UCSD-AML1 (cell line): ENCODE measurements around the gene RPL27A.

Experiments used
- DNase-seq: peaks from one replicate; lab custom pipeline; 2025; ENCODE audit not compliant: unreplicated experiment; lab: John Stamatoyannopoulos, UW

RPL27A gene

DNA sequence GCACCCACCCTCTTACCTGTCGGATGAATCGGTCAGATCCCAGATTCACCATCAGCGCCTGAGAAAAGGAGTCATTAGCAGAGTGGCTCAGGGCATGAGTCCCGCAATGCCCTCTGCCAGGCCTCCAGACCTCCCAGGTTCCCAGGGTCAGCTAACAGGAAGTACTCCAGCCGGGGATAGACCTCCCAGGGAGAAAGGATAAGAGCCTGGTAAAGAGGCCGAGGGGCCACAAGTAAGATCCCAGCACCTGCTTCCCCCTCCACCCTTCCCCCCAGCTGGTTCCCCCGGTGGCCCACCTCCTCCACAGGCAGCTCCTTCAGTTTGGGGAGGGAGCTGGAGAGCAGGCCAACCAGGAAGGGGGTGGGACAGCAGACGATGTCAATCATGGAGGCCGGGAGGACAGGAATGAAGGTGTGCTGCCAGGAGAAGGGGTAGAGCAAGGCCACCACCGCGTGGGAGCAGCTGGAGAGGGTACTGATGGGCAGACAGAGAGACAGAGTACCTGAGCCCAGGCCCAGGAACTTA is 16.4 kb downstream of the RPL27A start:
- no peak for DNase-seq

DNA sequence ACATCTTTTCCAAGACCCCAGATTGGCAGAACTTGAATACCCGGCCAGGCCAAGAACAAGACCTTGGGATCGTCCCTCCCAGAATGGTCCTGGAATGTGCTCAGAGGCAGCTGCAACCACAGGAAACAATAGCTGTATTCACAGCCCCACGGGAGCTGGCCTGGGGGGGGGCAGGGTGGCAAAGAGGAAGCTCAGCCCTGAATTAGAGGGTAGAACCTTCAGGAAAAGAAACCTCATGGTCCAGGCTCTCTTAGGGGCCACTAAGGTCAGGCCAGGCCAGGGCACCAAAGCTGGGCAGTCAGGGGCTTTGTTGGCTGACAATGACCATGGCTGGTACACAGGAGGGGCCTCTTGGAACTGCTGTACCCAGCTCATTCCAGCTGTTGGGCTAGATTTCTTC is 17.3 kb downstream of the RPL27A start:
- peak; percentile 63 for DNase-seq

DNA sequence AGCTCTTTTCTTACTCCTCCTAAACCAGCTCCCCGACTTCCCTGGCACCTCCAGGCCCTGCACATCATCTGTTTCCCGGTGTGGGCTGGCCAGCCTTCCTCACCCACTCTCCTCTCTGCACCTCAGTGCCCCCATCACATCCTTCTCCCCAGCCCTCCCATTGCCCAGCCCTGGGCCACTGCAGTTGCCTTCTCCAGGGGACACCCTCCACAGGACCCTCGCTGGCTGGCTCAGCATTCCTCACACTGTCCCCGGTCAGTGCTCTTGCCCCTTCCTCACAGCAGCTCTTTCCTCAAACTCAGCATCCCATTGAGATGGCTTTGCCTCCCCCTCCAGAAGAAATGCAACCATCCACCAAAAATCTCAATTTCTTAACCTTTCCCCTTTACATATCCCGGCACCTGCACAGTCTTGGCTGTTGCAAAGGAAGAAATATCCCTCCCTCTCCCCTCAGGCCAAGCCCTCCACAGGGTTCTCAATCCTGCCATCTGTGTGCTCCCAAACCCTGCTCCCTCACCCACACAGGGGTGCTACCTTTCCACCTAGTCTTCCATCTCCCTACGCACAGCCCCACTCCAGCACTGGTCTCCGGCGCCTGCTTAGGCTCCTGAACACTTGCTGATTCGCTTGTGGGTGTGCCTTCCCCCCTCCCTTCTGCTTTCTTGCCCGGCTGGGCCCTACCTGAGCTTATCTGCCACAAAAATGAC is 19.5 kb downstream of the RPL27A start:
- DNase-seq, result no peak

DNA sequence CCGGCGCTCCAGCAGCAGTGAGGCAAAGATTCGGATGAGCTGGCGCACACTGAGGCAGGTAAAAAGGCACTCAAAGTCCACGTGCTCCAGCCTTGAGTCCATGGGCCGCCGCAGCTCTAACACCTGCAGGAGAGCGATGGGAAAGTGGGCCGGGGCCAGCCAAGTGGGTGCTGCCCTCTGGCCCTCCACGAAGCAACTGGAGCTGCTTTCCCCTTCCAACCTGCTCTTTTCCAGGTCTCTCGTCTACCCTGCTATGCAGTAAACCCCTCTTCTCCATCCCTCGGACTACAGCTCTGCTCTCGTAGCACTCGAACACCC is 20.0 kb downstream of the RPL27A start:
- DNase-seq, result no peak

DNA sequence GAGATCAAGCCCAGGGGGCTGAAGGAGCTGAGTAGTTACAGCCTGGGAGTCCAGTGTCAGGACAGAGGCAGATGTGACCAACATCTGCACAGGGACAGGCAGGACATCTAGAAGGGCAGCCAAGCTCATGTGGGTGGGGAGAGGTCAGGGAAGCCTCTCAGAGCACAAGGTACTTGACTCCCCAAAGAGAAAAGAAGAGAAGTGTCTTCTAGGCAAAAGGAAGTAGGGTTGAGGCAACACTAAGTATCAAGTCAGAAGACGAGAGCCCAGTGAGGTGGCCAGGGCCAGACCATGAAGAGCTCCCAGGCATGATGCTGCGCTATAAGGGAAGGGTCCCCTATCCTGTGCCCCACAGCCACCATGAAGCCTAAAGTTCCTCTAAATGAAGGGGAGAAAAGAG is 21.5 kb downstream of the RPL27A start:
- no peak for DNase-seq

DNA sequence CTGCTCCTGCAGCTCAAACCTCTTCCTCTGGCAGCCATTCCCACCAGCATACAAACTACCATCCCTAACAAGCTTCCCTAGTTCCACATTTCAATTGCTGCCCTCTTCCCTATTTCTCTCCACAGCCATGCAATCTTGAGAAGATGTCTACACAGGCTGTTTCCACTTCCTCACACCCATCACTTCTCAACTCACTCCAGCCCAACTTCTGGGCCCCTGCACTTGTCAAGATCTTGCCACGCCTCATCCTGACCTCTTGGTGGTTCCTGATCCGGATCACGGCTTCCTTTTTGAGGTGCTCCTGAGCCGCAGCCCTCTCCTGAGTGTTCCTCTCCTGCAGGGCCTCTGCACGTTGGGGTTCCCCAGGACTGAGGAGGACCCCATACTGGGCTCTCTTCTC is 22.6 kb downstream of the RPL27A start:
- DNase-seq, result peak; percentile 39

DNA sequence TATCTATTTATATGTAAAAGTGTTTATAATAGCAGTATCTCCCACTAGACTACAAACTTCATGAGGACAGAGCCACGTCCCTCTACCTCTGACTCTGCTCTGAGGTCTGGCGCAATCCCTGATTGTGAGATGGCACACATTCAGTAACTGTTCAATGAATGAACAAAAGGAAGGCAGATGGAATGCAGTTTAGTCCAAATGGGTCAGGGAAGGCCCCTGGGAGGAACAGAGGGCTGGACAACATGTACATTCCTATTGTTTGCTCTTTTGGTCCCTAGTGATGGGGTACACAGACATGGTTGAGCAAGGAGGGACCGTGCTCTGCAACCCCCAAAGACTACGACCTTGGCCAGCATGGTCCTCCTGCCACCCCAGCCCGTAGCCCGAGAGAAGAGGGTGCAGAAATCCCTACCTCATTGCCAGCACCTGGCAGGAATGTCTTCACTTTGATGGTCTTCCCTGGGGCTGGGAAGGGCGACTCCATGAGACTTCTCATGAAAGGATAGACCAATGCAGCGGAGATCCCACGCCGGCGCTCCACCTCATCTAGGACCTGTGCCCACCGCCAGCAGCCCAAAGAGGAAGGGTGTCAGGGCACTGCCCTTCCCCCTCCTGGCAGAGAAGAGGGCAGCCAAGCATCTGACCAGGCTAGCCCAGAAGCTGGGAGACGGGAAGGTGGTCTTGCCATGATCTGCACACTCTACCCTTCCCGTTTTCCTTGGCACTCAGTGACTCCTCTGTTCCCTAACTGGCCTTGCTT is 24.3 kb downstream of the RPL27A start:
- DNase-seq, result no peak

DNA sequence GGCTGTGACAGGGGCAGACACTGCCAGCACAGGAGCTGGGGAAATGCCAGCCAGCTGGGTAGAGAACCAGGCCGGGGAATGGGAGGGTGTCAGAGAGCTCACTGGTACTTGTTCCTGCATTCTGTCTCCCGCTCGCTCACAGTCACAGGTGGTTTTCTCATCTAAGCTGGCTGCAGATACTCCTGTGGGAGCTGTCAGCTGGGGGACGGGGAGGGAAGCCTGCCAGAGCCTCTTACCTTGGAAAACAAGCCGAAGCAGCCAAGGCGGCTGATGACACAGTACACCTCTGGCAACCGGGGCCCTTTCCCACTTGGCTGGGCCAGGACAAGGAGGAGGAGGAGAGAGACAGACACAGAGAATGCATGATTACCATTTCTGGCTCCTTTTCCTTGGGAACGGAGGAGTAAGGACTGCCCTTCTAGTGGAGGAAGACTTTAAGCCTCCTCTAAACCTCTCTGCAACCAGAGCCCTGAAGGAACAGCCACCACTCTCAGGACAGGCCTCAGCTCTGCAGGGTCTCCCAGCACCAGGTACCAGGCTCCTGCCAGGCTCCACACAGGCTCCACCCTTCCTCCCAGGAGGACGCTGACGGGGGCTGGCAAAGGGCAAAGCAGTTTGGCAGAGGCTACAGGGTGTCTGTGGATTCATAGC is 25.1 kb downstream of the RPL27A start:
- no peak for DNase-seq

DNA sequence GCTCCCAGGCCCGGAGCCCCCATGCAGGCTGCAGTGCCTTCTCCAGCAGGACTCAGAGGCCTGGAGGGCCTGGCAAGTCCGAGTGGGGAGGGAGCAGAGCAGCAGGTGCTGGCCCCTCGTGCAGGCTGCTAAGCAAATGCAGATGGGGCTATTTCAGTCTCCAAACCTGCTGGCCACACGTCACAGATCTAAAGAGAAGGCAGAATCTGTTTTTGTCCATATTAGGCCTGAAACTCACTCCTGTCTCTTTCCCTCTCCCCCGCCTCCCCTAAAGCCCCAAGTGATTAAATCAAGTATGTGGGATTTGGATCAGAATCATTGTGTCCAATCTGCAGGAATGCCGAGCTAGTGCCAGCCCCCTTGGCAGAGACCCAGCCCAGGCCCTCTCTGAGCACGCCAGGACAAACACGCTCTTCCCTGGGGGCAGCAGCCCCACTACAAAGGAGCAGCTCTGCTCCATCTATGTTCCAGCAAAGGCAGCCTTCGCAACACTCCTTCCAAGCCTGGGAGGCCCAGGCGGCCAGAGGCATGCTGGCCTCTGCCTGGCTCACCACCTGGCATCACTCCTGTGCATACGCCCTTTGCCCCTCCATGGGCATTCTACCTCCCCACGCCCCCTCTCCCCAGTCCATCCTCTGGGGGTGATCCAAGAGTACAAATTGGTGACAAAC is 26.5 kb downstream of the RPL27A start:
- DNase-seq, result no peak

DNA sequence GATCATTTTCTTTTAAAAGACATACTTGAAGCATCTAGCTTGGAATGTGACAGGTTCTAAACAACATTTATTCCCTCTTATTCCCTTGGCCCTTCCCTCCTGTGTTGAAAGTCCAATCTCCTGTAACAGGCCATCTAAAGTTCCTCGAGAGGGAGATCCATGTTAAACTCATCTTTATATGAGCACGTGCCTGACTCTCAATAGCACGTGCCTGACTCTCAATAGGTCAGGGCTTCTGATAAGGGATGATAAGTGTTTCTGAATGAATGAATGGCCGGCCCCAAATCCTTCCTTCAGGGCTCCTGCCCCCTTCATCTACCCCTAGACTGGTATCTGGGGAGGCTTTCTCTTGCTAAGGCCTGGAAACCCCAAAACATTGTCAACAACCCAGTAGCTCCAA is 27.2 kb downstream of the RPL27A start:
- no peak for DNase-seq

DNA sequence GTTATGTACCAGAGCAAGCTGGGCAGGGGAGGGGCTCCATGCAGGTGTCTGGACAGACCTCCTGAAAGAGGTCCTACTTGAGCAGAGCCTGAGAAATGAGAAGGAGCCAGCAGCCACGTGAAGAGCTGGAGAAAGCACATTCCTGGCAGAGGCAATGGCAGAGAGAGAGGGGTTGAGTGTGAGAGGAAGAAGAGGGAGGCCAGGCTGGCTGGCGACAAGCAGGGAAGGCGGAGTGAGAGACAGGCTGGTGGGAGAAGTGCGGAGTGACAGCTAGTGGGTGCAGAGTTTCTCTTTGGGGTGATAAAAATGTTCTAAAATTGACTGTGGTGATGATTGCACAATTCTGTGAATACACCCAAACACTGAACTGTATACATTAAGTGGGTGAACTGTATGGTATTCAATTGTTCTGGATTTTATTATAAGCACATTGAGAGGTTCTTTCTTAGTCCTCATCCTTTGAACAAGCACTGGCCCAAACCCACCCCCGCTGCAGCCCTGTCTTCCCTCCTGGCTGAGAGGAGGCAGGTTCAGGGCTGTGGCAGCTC is 29.4 kb downstream of the RPL27A start:
- DNase-seq, result no peak

DNA sequence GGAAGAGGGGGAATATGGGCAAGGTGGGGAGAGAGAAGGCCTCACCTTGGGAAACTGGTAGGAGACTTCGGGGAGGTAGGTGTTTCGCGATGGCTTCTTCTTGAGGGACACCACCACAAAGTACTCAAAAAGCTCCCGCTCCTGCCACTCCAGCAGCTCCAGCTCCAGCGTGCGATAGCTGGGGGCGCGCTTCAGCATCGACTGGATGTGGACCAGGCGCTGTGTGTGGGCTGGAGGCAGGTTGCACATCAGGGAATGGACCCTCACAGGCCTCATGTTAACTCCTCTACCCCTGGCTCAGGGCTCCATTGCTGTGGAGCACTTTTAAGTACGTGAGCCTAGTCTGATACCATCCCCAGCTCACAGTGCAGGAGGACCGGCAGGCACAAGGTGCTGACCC is 29.9 kb downstream of the RPL27A start:
- DNase-seq, result no peak

DNA sequence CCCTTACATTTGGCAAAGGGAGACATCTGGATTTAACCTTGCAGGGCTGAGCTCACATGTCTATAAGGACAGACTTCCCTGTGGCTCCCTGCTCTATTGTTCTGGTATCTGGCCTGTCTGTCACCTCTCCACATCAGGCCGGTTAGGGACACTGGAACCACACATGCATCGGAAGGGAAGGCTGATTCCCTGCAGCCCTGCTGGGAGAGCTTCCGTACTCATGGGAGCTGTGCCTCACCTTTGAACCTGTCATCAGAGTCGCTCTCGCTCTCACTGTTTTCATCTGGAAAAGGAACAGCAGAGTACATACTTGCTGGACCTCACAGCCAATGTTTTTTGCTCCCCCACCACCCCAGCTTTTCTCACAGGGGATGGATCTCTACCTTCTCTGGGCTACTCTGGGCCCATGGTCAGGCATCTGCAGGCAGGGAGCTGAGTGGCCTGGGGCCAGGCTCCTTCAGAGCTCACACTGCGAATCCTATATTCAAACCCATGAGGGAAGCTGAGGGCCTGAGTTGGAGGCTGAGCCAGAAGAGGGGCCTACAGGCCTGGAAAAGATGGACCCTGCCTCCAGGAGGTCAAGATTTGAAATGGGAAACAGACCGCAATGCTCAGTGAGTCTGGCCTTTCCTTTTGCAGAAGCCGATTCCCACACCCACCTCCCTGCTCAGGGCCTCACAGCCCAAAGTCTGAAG is 31.3 kb downstream of the RPL27A start:
- no peak for DNase-seq

DNA sequence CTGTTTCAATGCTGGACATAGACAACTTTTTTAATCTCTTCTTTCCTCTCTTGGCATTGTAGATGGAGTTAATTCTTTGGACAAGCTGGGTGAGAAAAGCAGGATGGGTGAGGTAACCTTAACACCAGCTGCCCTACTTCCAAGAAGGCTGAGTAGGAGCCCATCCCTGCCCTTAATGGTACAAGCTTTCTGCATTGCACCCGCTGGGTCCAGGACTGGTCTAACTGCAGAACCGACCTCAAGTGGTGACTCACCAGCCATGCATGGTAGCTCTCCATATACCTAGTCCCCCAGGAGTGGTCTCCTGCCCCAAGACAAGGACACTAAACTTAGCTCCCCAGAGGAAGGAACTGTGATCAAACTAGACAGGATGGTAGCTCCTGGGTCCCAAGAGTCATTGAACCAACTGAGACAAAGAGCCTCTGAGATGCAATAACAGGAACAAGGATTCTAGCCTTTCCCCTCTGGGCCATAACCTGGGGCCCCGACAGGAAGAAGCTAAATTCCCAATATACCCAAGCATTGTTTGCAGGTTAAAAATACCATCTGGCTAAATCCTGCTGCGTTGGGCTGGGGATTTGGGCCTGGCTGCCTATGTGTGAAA is 32.1 kb downstream of the RPL27A start:
- DNase-seq, result no peak

DNA sequence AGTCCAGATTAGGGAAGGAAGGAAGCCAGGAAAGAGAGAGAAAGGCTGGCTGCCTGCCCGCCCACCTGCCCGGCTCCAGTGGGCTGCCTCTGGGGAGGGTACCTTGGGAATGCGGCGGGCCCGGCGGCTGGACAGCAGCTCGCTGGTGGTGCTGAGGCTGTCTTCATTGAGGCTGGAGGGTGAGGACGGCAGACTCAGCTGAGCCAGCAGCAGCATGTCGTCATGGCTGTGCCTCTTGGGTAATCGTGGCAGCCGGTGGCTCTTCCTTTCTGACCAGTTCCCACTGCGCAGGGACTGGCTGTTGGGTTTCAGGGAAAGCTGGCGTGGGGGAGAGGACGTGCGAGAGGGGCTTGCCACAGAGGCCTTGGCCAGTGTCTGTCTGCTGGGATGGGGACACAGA is 32.9 kb downstream of the RPL27A start:
- no peak for DNase-seq

DNA sequence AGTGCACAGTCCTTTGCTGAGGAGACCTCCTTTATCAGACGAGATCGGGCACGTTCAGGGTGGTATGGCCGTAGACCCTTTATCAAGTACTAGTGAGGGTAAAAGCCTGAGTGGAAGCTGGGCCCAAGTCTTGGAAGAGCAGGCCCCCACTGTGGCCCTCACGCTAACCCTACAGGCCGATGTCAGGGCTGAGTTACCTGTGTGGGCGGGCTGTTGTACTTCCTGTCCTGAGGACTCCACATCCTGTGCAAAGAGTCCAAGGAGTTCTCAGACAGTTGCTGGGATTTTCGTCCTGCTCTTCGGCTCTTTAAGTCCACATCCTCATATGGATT is 34.9 kb downstream of the RPL27A start:
- no peak for DNase-seq

DNA sequence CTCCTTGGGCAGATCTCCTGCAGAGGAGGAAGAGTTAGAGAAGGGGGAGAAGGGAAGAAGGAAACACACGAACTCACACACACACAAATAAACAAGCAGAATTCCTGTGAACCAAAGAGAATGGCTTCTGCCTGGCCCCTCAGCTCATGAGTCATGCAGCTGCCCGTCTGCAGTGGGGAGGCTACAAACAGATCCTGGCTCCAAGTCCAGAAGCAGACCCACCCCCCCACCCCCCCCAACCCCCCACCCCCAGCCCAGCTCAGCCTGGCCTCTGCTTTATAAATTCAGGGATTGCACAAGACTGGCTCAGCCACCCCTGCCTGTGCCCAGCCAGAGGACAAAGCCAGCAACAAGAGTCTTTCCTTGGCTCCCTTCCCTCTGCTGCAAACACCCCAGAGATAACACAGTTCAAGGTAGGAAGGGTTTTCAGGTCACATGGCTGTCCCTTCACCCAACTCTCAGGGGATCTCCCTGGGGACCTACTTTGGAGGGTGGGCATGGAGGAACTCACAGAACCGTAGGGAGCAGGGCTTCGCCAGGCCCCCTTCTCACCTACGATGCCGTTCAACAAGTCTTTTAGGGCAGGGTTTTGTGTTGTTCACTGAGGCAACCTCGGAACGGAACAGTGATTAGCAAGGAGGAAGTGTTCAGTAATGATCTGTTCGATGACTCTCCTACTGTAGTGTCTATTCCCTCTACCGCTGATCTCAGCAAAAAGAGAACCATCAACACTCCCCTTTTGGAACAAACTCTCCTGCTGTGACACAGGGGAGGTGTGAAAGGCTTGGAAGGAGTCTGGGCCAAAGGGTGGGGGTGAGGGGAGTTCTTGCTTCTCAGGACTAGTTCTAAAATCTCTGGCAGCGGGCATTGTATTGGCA is 35.5 kb downstream of the RPL27A start:
- no peak for DNase-seq

DNA sequence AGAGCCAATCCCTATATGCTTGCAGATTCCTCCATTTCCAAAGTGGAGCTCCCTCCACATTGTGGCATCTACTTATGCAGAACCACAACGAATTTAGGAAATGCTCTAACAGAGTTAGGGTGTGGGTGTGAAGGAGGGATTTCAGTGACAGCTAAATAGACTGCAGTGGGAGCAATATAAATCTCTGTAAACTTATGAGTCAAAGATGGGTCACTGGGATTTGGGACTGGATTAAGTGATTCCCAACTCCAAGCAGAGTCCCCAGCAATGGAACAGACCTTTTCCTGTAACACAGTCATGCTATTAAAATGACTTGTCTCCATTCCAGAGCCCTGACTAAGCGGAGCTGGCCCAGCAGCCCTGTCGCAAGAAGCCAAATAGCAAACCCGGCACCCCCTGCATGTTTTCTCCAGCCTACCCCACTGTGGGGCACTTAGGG is 36.6 kb downstream of the RPL27A start:
- no peak for DNase-seq

DNA sequence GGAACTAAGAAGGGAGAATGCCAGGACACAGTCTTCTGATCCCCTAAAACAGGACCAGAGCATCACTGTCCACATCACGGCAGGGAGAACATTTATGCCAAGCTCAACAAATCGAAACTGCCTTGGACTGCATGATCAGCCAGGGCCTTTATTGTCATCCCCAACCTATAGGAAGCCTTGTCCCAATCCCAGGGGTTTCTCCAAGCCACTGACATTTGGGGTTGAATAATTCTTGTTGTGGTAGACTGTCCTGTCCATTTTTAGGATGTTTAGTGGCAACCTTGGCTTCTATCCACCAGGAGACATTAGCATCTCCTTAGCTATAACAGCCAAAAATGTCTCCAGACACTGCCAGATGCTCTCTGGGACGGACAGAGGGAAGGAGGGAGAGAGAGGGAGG is 37.1 kb downstream of the RPL27A start:
- DNase-seq, result no peak
